A549 (cell line): ENCODE data around the gene RASGRP2. TPM values are rescaled to one million over a fixed set of nuclear protein-coding genes. Genes with fewer than 3 reads are reported as not detected.

Experiments
- ATAC-seq, 2 experiments: fragments of 200-7000 bp in 1 of 2; fragments of >200 bp in 1 of 2; cut with Nextera tagmentation in 1 of 2; cut with Tn5 transposase in 1 of 2; 3 replicates each; pipeline versions ENCODE4 v1.8.0 to v1.9.1; 2018 to 2020; ENCODE audit warnings: mild to moderate bottlenecking in 1 of 2, moderate library complexity in 1 of 2
- CTCF ChIA-PET: fragments of 300-600 bp; sonication (Branson Sonifier 250); formaldehyde crosslinking; extraction: SDS; loops from one replicate; lab custom pipeline; 2021; ENCODE audit warnings: antibody characterized with exemption, inconsistent platforms; lab: Yijun Ruan, JAX
- POLR2A ChIA-PET: fragments of 350-600 bp; formaldehyde crosslinking; extraction: SDS; loops from one replicate; lab custom pipeline; 2021; ENCODE audit warnings: antibody characterized with exemption, inconsistent platforms; lab: Yijun Ruan, JAX
- DNase-seq, 2 experiments: peaks; one replicate each; pipeline versions ENCODE4 v3.0.0 to v3.0.0-alpha.2; 2011 to 2016; ENCODE audit warnings: low read depth in 1 of 2, low spot score in 1 of 2
- FAIRE-seq: peaks from 2 replicates; lab custom pipeline; 2011; peaks lifted over from hg19 to GRCh38; lab: Jason Lieb, UNC
- H3K27ac ChIP-seq, 2 experiments: fragments of >200 bp; sonication (Bioruptor Twin); formaldehyde crosslinking; 3 replicates each; pipeline ENCODE4 v1.5.1; 2016 to 2017
- H3K4me1 ChIP-seq: fragments of >200 bp; sonication (Bioruptor Twin); formaldehyde crosslinking; 3 replicates; pipeline ENCODE4 v1.6.1; 2016
- H3K4me2 ChIP-seq: fragments of >200 bp; sonication (Bioruptor Twin); formaldehyde crosslinking; 3 replicates; pipeline ENCODE4 v1.6.1; 2016
- H3K4me3 ChIP-seq: fragments of >200 bp; sonication (Bioruptor Twin); formaldehyde crosslinking; 3 replicates; pipeline ENCODE4 v1.5.1; 2016
- H3K9me3 ChIP-seq: fragments of >200 bp; sonication (Bioruptor Twin); formaldehyde crosslinking; 3 replicates; pipeline ENCODE4 v1.6.1; 2016
- CBX2 ChIP-seq: fragments of 200-600 bp; sonication (generic); IDR thresholded peaks from 2 replicates; pipeline ENCODE4 v1.6.1; 2016; ENCODE audit warnings: low read depth, mild to moderate bottlenecking, borderline replicate concordance
- CEBPB ChIP-seq, 2 experiments: fragments of >200 bp in 1 of 2; sonication (Bioruptor Twin) in 1 of 2; formaldehyde crosslinking in 1 of 2; IDR thresholded peaks; 2 replicates each; pipeline ENCODE4 v1.6.1; 2012 to 2016
- ESRRA ChIP-seq: fragments of 150-350 bp; IDR thresholded peaks from 2 replicates; pipeline ENCODE4 v1.6.1; 2014; ENCODE audit warnings: mild to moderate bottlenecking, low read length, borderline replicate concordance
- FOSL2 ChIP-seq, 2 experiments: fragments of 450-650 bp in 1 of 2; fragments of >200 bp in 1 of 2; sonication (Bioruptor Twin) in 1 of 2; formaldehyde crosslinking; IDR thresholded peaks; 2 replicates each; pipeline versions ENCODE4 v1.5.0 to v1.6.1; 2016 to 2020; ENCODE audit warnings: mild to moderate bottlenecking in 1 of 2, moderate library complexity in 1 of 2
- GATA3 ChIP-seq: IDR thresholded peaks from 2 replicates; pipeline ENCODE4 v1.6.1; 2012; ENCODE audit warnings: borderline replicate concordance
- HDAC2 ChIP-seq: fragments of 200-600 bp; sonication (generic); IDR thresholded peaks from 2 replicates; pipeline ENCODE4 v1.6.1; 2016
- HEYL ChIP-seq: fragments of 250-450 bp; sonication (Bioruptor Pico); IDR thresholded peaks from 2 replicates; pipeline ENCODE4 v1.8.0; 2021; ENCODE audit warnings: mild to moderate bottlenecking, moderate library complexity
- KDM5A ChIP-seq: fragments of 200-600 bp; sonication (generic); IDR thresholded peaks from 2 replicates; pipeline ENCODE4 v1.6.1; 2016; ENCODE audit warnings: antibody characterized with exemption, mild to moderate bottlenecking
- MAZ ChIP-seq: fragments of 150-350 bp; IDR thresholded peaks from 2 replicates; pipeline ENCODE4 v1.6.1; 2014; ENCODE audit warnings: antibody characterized with exemption, low read depth, low read length, borderline replicate concordance
- MYC ChIP-seq: IDR thresholded peaks from 2 replicates; pipeline ENCODE4 v1.6.1; 2012; ENCODE audit warnings: mild to moderate bottlenecking, inconsistent platforms, low read length, improper control_type of control experiment, borderline replicate concordance
- NFE2L2 ChIP-seq: fragments of 150-350 bp; conservative IDR thresholded peaks from 2 replicates; pipeline ENCODE4 v1.6.1; 2014; ENCODE audit warnings: low read length
- NR3C1 ChIP-seq: fragments of >200 bp; sonication (Bioruptor Twin); formaldehyde crosslinking; IDR thresholded peaks from 3 replicates; pipeline ENCODE4 v1.6.1; 2017
- PHF8 ChIP-seq: fragments of 200-600 bp; sonication (generic); IDR thresholded peaks from 2 replicates; pipeline ENCODE4 v1.6.1; 2016; ENCODE audit warnings: low read depth, mild to moderate bottlenecking, antibody characterized with exemption, moderate library complexity, borderline replicate concordance
- POLR2A ChIP-seq: IDR thresholded peaks from 2 replicates; pipeline ENCODE4 v1.6.1; 2012; ENCODE audit warnings: mild to moderate bottlenecking, low read length
- RCOR1 ChIP-seq: fragments of 150-350 bp; IDR thresholded peaks from 2 replicates; pipeline ENCODE4 v1.6.1; 2014; ENCODE audit warnings: antibody characterized with exemption, low read length, low read depth
- RFX5 ChIP-seq: fragments of 450-650 bp; IDR thresholded peaks from 2 replicates; pipeline ENCODE4 v1.7.1; 2014; ENCODE audit warnings: antibody characterized with exemption, mild to moderate bottlenecking, moderate library complexity
- RNF2 ChIP-seq: fragments of 200-600 bp; sonication (generic); IDR thresholded peaks from 2 replicates; pipeline ENCODE4 v1.6.1; 2016; ENCODE audit warnings: low read depth, mild to moderate bottlenecking, antibody characterized with exemption, moderate library complexity, borderline replicate concordance
- ZC3H11A ChIP-seq: fragments of 450-650 bp; IDR thresholded peaks from 2 replicates; pipeline ENCODE4 v1.6.1; 2014; ENCODE audit warnings: antibody characterized with exemption, mild to moderate bottlenecking
- ZSCAN20 ChIP-seq: fragments of 250-450 bp; sonication (Bioruptor Pico); IDR thresholded peaks from 2 replicates; pipeline ENCODE4 v1.8.0; 2022; ENCODE audit warnings: mild to moderate bottlenecking, moderate library complexity
- WGBS: methylation state at CpG from one replicate; pipeline ENCODE4 v1.1.6; 2017; ENCODE audit errors: missing lambda C conversion rate; 5-methylcytosine and 5-hydroxymethylcytosine counted together
- polyA plus RNA-seq, 4 experiments: library from polyadenylated mRNA; depleted of rRNA in 3 of 4; stranded (reverse); fragments of >200 nt; fragmentation: RNase III in 1 of 4; extraction: RNeasy Plus Mini Kit Qiagen cat#74134 plus additional on column Dnase treatment in 1 of 4; gene quantifications; 2 replicates in 3 of 4; 3 replicates in 1 of 4; pipeline ENCODE4 v1.2.3, GENCODE V29; 2011 to 2017
- TF ChIP-seq, protein P1 (sequence below): IDR thresholded peaks from 2 replicates; pipeline ENCODE4 v1.6.1; 2012
- TF ChIP-seq, protein P2 (sequence below): fragments of >200 bp; sonication (Bioruptor Twin); formaldehyde crosslinking; IDR thresholded peaks from 3 replicates; pipeline ENCODE4 v1.5.1; 2016

Gene RASGRP2
- polyA plus RNA-seq, 2 of the 4 experiments (the other 2 are of a cell fraction) = 0.88 to 0.89 TPM

DNA sequence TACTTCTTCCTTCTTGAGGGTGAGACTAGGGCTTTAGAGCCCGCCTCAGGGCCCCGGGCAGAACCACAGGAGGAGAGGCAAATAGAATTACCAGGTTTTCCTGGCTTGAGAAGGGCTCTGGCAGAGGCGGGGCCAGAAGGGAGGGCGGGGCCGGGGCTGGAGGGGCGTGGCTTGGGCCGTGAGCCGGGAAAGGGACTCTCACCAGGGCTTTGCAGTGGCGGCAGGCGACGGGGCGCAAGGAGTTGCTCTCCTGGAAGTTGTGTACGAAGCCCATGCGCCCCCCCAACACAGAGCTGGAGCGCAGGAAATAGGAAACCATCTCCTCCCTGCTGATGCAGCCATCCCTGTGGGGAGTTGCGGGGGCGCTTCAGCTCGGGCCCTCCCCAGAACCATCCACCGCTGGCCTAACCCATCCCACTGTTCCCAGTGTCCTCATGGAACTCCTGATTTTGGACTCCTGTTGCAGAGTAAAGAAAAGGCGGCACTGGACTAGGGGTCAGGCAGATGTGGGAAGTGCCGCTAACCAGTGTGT is 14.0 kb downstream of the RASGRP2 start:
- Histone ChIP-seq H3K4me3 (no peak overlapping the region), H3K27ac (no peak overlapping the region), H3K4me1 (peaks cover 5% of the 10 kb centered on the region; the same call in 2 of the 3 replicates), H3K9me3 (no peaks in the 10 kb centered on the region), H3K4me2 (peak overlapping the region; percentile 40; the same call in 2 of the 3 replicates)
- FAIRE-seq (no peak), ATAC-seq (peak; percentile 63 to 82; a peak in 5 of 6 replicates), DNase-seq (no peak)
- no peak for TF ChIP-seq PHF8
- CTCF ChIA-PET = interaction anchor here (0.8 to 11.6 kb wide), 3 partner anchors 12 to 41 kb away, joined by 3 to 97 read pairs (median 4); partner anchors contain the start of gene RASGRP2
- 30% methylated on average over 13 of the region's 21 CpGs for WGBS
- POLR2A ChIA-PET = interaction anchor here (0.7 kb wide), 1 partner anchor 424 kb away, joined by 3 read pairs; no protein-coding TSS in a partner anchor

DNA sequence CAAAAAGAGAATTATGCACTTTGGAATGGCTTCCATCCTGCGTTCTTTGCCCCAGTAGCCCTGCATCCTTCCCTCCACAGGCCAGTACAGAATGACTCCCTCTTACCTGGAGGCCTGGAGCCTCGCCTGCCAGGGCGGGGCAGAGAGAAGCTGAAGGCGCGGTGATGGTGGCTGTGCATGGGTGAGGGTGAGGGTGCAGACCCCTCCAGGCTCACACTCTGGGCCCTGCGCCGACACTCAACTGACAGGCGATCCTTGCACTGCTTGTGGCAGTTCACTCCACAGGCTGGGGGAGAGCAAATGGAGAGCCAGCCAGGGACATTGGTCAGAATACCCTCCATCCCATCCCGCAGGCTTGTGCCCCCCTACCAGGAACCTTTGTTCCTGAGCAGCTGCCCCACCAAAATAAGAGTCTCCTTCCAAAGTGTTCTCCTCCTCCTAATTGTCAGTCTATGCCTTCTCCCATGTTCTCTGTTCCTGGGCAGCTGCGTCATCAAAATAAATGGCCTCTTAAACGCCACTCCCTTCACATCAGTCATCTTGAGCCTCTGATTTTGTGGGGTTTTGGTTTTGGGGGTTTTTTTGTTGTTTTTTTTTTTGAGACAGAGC is 15.1 kb downstream of the RASGRP2 start:
- 87% methylated on average over 11 of the region's 11 CpGs for WGBS
- TF ChIP-seq HEYL (CRISPR knock-in tag) = no peak
- no peak for TF ChIP-seq ZSCAN20 (CRISPR knock-in tag)
- TF ChIP-seq KDM5A = no peak
- no peak for TF ChIP-seq FOSL2 (IDR thresholded peaks at IDR 0.05)
- TF ChIP-seq FOSL2 (CRISPR knock-in tag; IDR thresholded peaks at IDR 0.05) = no peak
- no peak for TF ChIP-seq ESRRA
- no peak for TF ChIP-seq NR3C1
- no peak for TF ChIP-seq HDAC2
- TF ChIP-seq, all 56 proteins: peak for 0
- CTCF ChIA-PET = interaction anchor here (0.8 to 11.6 kb wide), 2 partner anchors 13 to 40 kb away, joined by 3 to 97 read pairs; partner anchors contain the start of gene RASGRP2
- no peak overlapping the region for H3K4me2 ChIP-seq
- POLR2A ChIA-PET = interaction anchor here (0.7 kb wide), 1 partner anchor 423 kb away, joined by 3 read pairs; no protein-coding TSS in a partner anchor
- no peak overlapping the region for H3K4me3 ChIP-seq
- no peak overlapping the region for H3K27ac ChIP-seq
- peaks cover 14% of the 10 kb centered on the region; the same call in 2 of the 3 replicates for H3K4me1 ChIP-seq
- H3K9me3 ChIP-seq = no peaks in the 10 kb centered on the region
- no peak for FAIRE-seq
- no peak for DNase-seq
- ATAC-seq = no peak

DNA sequence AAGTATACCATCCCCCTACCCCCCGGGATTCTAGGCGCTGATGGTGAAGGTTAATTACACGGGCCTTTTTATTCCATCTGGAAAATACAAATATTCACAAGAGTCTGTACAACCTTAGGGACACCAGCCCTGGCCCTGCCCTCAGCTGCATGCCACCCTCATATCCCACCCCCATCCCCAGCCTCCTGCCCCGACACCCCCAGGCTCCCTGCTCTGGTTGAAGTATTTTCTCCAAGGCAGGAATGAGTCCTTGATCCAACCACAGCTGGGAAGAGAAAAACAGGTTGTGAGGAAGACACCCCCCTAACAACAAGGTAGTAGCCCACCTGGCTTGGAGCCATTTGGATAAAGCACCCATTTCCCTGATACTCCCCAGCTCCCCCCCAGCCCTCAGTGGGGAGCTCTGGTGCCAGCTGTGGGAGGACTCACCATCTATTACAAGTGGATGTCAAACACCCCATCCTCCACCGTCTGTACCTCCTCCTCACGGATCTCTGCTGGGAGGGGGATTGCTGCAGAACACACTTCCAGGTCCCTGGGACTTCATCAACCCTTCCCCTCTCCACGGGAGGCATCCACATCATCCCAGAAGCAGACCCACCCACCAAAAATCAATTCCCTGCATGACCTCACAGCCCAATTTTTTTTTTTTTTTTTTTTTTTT is 16.9 kb downstream of the RASGRP2 start:
- Histone ChIP-seq H3K4me2 (no peak overlapping the region), H3K4me3 (no peak overlapping the region), H3K4me1 (peaks cover 18% of the 10 kb centered on the region; the same call in 2 of the 3 replicates), H3K27ac (no peak overlapping the region), H3K9me3 (no peaks in the 10 kb centered on the region)
- no peak for TF ChIP-seq MAZ
- TF ChIP-seq GATA3 = no peak
- ATAC-seq (no peak), FAIRE-seq (no peak), DNase-seq (no peak)
- ChIA-PET POLR2A (no interaction called here), CTCF (interaction anchor here (0.7 to 11.6 kb wide), 7 partner anchors 10 to 438 kb away, joined by 3 to 97 read pairs (median 8); partner anchors contain the start of gene RASGRP2)
- 58% methylated on average over 6 of the region's 7 CpGs for WGBS

DNA sequence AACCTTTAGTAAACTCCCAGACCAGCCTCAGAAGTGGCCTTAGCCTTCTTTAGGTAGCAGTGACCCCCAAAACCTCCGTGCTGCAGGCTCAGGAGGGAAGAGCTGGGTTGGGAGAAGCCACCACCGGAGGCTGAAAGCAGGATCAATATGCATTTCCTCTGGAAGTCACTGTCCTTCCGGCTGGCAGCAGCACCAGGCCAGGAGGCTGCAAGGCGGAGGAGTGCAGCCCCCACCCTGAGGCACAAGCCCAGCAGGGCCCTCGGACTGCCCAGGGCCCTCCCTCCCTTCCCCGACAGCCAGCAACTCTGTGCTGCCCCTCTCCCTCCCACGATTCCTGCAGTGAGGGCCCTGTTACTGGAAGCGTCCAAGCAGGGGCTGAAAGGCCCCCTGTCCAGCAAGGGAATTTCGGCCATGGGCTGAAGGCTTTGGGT is 17.7 kb downstream of the RASGRP2 start:
- WGBS = 29% methylated on average over 4 of the region's 9 CpGs
- no peaks in the 10 kb centered on the region for H3K9me3 ChIP-seq

DNA sequence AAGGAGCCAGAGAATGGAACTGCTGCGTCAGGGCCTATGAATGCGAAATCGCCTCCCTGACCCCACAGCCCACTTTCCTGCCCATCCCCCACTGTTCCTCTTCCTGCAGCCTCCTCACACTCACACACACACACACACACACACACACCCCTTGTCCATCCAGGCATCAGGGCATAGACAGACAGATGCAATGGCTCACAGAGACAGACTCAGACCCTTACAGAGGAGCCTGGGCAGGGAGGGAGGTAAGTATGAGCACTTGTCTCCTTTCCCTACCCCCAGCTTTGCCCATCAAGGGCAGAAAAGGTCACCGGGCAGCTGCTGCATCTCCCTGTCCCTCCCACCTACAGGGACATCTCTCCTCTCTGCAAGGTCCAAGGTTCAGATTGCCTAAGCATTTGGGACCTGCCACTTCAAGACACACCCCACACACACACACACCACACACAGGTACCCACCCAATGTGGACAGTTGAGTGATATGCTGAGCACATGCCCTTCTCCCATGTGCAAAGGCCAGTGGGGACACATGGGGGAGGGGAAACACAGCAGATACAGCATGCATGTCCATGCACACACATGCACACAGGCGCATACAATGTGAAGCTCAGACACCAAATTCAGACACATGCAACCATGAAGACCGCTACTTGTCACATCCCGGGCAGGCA is 18.9 kb downstream of the RASGRP2 start:
- Histone ChIP-seq H3K4me1 (peaks cover 18% of the 10 kb centered on the region; the same call in 2 of the 3 replicates), H3K4me3 (no peak overlapping the region), H3K9me3 (no peaks in the 10 kb centered on the region), H3K4me2 (peak overlapping the region; percentile 12; the same call in 1 of the 3 replicates), H3K27ac (no peak overlapping the region)
- ATAC-seq (no peak), FAIRE-seq (no peak), DNase-seq (no peak)
- POLR2A ChIA-PET = no interaction called here
- 79% methylated on average over 7 of the region's 7 CpGs for WGBS
- CTCF ChIA-PET = interaction anchor here (0.6 to 11.6 kb wide), 4 partner anchors 8 to 96 kb away, joined by 3 to 97 read pairs (median 10); partner anchors contain the start of gene RASGRP2
- TF ChIP-seq HEYL (CRISPR knock-in tag) (no peak), MAZ (no peak), ESRRA (no peak), RCOR1 (no peak), ZC3H11A (no peak), NFE2L2 (no peak), CEBPB (IDR thresholded peaks at IDR 0.05) (no peak), CBX2 (no peak), MYC (no peak), RNF2 (no peak), RFX5 (no peak)
- TF ChIP-seq, protein P1, sequence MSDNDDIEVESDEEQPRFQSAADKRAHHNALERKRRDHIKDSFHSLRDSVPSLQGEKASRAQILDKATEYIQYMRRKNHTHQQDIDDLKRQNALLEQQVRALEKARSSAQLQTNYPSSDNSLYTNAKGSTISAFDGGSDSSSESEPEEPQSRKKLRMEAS = no peak
- TF ChIP-seq, protein P2, sequence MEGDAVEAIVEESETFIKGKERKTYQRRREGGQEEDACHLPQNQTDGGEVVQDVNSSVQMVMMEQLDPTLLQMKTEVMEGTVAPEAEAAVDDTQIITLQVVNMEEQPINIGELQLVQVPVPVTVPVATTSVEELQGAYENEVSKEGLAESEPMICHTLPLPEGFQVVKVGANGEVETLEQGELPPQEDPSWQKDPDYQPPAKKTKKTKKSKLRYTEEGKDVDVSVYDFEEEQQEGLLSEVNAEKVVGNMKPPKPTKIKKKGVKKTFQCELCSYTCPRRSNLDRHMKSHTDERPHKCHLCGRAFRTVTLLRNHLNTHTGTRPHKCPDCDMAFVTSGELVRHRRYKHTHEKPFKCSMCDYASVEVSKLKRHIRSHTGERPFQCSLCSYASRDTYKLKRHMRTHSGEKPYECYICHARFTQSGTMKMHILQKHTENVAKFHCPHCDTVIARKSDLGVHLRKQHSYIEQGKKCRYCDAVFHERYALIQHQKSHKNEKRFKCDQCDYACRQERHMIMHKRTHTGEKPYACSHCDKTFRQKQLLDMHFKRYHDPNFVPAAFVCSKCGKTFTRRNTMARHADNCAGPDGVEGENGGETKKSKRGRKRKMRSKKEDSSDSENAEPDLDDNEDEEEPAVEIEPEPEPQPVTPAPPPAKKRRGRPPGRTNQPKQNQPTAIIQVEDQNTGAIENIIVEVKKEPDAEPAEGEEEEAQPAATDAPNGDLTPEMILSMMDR = no peak

More for the DNA sequence above, 17.7 kb downstream of the RASGRP2 start:
- ChIA-PET POLR2A (no interaction called here), CTCF (interaction anchor here (0.6 to 11.6 kb wide), 6 partner anchors 9 to 371 kb away, joined by 3 to 97 read pairs (median 11); partner anchors contain the start of gene RASGRP2)
- FAIRE-seq (no peak), ATAC-seq (no peak), DNase-seq (no peak)
- Histone ChIP-seq H3K4me1 (peaks cover 18% of the 10 kb centered on the region; the same call in 2 of the 3 replicates), H3K4me2 (no peak overlapping the region), H3K4me3 (no peak overlapping the region), H3K27ac (no peak overlapping the region)
- TF ChIP-seq RFX5 (no peak), POLR2A (no peak), HEYL (CRISPR knock-in tag) (no peak)
